Dermis blood vessel endothelial cell (primary cell): ENCODE data around the gene PARP12. TPM values are rescaled to one million over a fixed set of nuclear protein-coding genes. Genes with fewer than 3 reads are reported as not detected.

Experiments
- DNase-seq: peaks from one replicate; pipeline ENCODE4 v3.0.0; 2010
- total RNA-seq: library from RNA; depleted of rRNA; stranded (reverse); fragments of >200 nt; gene quantifications from 2 replicates; pipeline ENCODE4 v1.2.3, GENCODE V29; 2014

PARP12 gene
- total RNA-seq, 1 donor from 2014 or later: 107 TPM

DNA sequence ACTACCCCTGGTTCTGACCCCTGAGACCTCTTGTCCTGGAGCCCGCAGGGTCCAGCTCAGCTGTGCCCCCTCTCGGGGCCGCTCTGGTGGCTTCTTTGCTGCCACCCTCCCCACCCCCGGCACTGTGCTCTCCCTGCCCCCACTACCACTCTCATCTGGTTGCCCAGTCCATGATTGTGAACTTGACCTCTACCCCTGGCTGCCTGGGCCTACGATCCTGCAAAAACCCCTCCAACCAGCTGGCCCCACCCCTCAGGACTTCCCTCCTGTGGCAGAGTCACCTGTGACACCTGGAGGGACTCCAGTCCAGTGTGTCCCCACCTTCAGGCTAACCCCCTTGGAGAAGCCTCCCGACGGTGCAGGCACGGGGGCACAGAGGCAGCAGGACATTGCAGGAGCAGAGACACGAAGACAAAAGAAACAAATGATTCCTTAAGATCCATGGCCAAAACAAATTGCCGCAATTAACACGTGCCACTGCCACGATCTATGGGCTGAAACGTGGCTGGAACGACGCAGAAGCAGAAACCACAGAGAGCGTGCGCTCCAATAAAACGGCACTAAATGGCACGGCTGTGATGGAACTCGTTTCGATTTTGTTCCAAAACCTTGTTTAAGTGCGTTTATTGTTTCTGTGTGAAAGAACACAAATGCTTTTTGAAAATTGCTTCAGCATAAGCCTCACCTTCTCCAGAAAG, 72.0 kb downstream of the PARP12 start:
- DNase-seq: no peak

DNA sequence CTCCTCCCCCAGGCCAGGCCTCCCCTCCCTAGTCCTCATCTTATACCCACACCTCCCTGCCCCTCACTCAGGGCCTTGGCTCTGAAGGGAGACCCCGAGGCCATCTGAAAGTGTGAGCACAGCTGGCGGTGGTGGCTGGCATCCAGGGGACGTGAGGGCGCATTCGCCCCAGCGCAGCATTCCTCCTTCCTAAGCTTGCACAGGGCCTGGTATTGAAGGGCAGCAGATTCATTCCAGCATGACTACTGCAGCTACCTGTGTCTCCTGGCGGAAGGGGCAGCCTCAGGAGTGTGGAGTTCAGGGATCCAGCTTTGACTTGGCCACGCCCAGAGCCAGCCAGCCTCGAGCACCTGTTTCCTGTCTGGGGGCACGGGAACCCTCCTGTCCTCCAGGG, 72.6 kb downstream of the PARP12 start:
- DNase-seq: no peak

DNA sequence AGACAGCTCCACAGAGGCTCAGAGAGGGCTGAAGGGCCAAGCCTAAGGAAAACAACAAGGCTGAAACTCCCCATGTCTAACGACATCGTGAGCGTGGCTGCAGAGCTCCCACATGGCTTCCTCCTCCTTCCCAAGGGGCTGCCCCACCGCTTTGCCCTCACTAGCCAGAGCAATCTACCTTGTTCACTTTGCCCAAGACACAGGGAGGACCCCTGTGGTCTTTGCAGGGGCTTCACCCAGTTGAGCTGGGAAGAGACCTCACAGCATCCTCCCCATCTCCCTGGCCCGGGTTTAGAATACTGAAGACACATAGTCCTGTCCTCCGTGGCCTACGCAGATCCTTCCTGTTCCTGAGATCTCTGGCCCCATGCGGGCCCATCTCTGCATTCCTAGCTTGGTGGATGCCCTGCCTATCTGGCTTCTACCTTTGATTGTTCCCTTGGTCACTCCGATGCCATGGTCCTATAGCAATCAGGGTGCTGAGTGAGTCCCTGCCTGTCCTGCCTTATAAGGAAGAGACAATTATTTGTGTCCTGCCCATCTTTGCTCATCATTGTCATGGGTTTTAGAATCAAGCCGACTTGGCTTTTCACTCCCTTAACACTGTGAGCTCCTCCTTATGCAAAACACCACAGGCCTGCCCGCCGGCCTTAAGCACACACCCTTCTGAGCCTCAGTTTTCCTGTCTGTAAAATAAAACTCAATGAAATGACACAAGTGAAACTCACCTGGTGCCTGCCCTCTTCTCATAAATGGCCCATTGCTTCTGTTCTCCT, 73.2 kb downstream of the PARP12 start:
- no peak for DNase-seq

GRCh38 chr7:139987691-139988516, 74.8 kb downstream of the PARP12 start:
- no peak for DNase-seq

DNA sequence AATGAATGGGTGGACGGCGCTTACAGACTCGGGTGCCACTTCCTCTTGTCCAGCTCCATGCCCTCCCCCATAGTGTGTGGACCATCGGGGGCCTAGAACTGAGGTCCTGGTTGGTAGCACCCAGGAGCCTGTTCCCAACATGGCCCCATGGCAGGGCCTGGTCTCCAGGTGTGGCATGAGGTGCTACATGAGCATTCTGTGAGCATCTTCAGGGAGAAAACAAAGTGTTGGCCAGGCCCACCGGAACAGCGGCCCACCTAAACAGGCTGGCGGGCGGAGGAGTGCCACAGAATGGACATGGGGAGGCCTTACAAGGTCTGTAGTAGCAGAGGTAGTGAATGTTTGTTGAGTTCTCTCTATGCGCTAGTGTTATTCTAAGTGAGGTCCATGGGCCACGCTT, 76.9 kb downstream of the PARP12 start:
- no peak for DNase-seq

DNA sequence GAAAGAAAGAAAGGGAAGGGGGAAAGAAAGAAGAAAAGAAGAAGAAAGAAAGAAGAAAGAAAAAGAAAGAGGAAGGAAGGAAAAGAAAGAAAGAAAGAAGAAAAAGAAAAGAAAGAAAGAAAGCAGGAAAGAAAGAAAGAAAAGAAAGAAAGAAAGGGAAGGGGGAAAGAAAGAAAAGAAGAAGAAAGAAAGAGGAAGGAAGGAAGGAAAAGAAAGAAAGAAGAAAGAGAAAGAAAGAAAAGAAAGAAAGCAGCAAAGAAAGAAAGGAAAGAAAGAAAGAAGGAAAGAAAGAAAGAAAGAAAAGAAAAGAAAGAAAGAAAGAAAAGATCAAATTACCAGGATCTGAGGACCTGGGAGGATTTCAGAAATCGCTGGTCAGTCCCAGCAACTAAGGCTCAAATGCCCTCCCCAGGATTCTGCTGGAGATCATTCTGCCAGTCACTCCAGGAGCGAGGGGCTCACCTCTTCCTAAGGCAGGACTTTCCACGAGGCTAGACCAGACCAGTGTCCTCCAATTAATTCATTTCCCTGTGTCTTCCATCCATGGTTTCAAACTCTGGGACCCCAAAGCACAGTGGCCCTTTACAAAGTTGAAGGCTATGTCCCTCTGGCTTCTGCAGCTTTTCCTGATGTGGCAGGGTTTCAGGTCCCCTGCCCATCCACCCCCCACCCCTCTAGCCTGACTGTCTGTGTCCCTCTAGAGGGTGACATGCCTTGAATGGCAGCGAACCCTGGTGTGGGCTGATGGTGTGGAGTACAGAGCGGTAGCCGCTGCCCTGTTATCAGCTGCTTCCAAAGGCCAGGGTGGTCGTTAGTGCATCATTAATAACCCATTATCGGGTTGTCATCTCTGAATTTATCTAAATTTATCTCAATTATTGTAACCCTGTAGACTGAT, 77.9 kb downstream of the PARP12 start:
- DNase-seq: no peak

- no peak for DNase-seq
These were observed 79.5 kb downstream of the PARP12 start for GRCh38 chr7:139982927-139983920.

GRCh38 chr7:139981511-139981895, 81.2 kb downstream of the PARP12 start:
- no peak for DNase-seq

GRCh38 chr7:139976838-139977656, 85.7 kb downstream of the PARP12 start:
- no peak for DNase-seq

DNA sequence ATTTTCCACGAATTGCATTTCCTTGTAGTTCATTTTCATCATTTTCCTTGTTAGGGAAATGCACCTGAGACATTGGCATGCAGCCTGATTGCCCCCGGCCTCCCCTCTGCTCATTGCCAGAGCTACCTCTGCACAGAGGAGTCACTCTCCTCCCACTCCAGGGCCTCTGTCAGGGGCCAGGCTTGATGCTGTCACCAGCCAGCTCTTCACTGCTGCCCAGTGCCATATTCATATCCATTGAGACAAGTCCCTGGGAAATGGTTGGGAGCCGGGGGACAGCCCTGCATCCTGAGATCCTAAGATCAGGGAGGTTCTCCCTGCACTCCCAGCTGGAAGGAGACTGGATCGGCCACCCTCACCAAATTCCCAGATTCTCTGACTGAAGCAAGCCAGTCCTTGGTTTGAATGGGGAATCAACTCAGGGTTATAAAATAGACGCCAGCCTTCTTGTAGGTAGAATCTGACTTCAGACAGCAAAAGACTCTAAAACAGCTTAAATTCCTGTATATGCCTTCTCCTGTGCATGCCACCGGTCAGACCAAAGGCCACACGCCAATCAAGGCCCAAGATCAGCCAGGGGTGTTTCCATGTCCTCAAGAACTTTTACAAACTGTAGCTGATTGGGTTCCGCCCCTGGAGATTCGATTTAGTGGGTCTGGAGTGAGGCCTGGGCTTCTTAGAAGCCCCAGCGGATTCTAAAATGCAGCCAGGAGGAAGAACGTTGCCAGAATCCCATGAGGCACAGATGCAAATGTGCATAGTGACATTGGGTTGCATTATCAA, 86.5 kb downstream of the PARP12 start:
- no peak for DNase-seq

- no peak for DNase-seq
These were observed 88.5 kb downstream of the PARP12 start for GRCh38 chr7:139974179-139974811.

Other genes with a start within 250 kb of the PARP12 start
- 0.17 and 2.0 TPM in 2 replicates for gene TBXAS1, start 233.7 kb downstream of the PARP12 start, total RNA-seq
- 8.9 and 10.6 TPM in 2 replicates for gene KDM7A, start 114.0 kb upstream of the PARP12 start, total RNA-seq